ENCODE results near the gene SP5. TPM values are rescaled to one million over a fixed set of nuclear protein-coding genes. Genes with fewer than 3 reads are reported as not detected.
"Not testable (repeated sequence)": the region's sequence is repeated elsewhere in the genome, so short reads cannot be mapped to it uniquely, and the experiment has no call there.

SP5 gene
- polyA plus RNA-seq, 1 experiment, result not detected

DNA sequence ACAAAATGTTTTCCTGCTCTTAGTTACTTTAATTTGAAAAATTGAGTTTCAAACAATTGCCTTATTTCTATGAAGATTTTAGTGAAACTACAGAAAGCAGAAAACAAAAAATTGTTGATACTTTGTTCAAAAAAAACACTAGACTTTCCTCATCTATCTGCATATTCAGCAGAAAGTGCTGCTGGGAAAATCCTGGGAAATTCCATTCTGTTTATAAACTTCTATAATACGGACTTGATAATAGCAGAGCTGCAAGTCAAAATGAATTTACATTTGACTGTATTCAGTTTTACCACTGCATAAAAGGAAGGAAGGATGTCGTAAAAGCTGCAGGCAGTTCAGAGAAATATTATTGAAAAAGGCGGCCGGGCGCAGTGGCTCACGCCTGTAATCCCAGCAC, 30.2 kb downstream of the SP5 start:
- Histone ChIP-seq H3K36me3 (ENCODE audit: control insufficient read depth, insufficient read depth, low read length) (no peaks in the 10 kb centered on the region), H3K4me3 (ENCODE audit: low read depth, low read length) (no peak overlapping the region), H3K27me3 (ENCODE audit: control insufficient read depth, insufficient read depth, low read length) (peaks cover 4% of the 10 kb centered on the region; the same call in 1 of the 2 replicates)
- POLR2A ChIA-PET, result no interaction called here
- no peak for TF ChIP-seq CTCF (IDR thresholded peaks at IDR 0.05; ENCODE audit: insufficient read depth, low read depth, low read length)
- DNase-seq (ENCODE audit: low read depth), result no peak
- CTCF ChIA-PET, result no interaction called here

GRCh38 chr2:170747921-170748320, 32.8 kb downstream of the SP5 start:
- ChIA-PET POLR2A (no interaction called here), CTCF (no interaction called here)
- H3K27me3 ChIP-seq (ENCODE audit: control insufficient read depth, insufficient read depth, low read length), result no peaks in the 10 kb centered on the region
- no peak for DNase-seq (ENCODE audit: low read depth)
- no peaks in the 10 kb centered on the region for H3K36me3 ChIP-seq (ENCODE audit: control insufficient read depth, insufficient read depth, low read length)
- H3K4me3 ChIP-seq (ENCODE audit: low read depth, low read length), result no peak overlapping the region
- TF ChIP-seq CTCF (IDR thresholded peaks at IDR 0.05; ENCODE audit: insufficient read depth, low read depth, low read length), result no peak

GRCh38 chr2:170751555-170751954, 36.4 kb downstream of the SP5 start:
- H3K4me3 ChIP-seq (ENCODE audit: low read depth, low read length); POLR2A ChIA-PET; DNase-seq (ENCODE audit: low read depth); CTCF ChIA-PET; H3K27me3 ChIP-seq (ENCODE audit: control insufficient read depth, insufficient read depth, low read length); H3K36me3 ChIP-seq (ENCODE audit: control insufficient read depth, insufficient read depth, low read length): not testable (repeated sequence)

DNA sequence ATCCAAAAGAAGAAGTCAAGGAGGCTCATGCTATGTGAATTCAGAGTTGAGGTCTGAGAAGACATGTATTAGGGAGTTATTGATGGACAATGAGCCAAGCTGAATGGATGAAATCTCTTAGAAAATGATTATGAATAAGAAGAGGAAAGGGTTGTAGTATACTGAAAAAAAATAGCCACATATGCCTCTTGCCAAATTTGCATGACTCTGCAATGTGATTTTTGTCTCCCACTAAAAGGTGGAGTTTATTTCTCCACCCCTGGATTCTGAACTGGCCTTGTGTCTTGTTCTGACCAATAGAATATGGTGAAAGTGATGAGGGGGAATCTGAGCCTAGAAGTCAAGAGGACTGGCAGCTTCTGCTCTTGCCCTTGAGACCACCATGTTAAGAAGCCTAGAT, 46.4 kb downstream of the SP5 start:
- H3K36me3 ChIP-seq (ENCODE audit: control insufficient read depth, insufficient read depth, low read length), result no peaks in the 10 kb centered on the region
- POLR2A ChIA-PET, result no interaction called here
- no peak for TF ChIP-seq CTCF (IDR thresholded peaks at IDR 0.05; ENCODE audit: insufficient read depth, low read depth, low read length)
- no peak for DNase-seq (ENCODE audit: low read depth)
- no peaks in the 10 kb centered on the region for H3K27me3 ChIP-seq (ENCODE audit: control insufficient read depth, insufficient read depth, low read length)
- no peak overlapping the region for H3K4me3 ChIP-seq (ENCODE audit: low read depth, low read length)
- CTCF ChIA-PET, result interaction anchor here (1.3 kb wide), 1 partner anchor 352 kb away, joined by 4 read pairs; no protein-coding TSS in a partner anchor

DNA sequence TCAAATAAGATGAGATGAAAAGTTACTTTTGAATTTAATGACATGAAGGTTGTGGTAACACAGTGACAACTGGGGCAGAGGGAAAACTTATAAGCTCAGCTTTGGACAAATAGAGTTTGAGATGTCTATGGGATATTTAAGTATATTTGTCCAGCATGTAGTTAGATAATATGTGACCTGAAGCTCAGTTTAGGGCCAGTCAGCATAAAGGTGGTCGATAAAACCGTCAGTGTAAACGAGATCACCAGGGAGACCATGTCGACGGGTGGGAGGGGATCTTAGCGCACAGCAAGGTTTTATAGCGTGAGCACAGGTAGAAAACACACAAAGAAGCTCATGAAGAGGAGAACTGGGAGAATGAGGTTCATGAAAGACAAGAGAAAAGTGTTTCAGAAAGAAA, 47.6 kb downstream of the SP5 start:
- H3K4me3 ChIP-seq (ENCODE audit: low read depth, low read length), result no peak overlapping the region
- no peaks in the 10 kb centered on the region for H3K27me3 ChIP-seq (ENCODE audit: control insufficient read depth, insufficient read depth, low read length)
- DNase-seq (ENCODE audit: low read depth), result no peak
- POLR2A ChIA-PET, result no interaction called here
- CTCF ChIA-PET, result interaction anchor here (1.0 to 1.1 kb wide), 2 partner anchors 9 to 45 kb away, joined by 3 read pairs; no protein-coding TSS in a partner anchor
- no peaks in the 10 kb centered on the region for H3K36me3 ChIP-seq (ENCODE audit: control insufficient read depth, insufficient read depth, low read length)
- TF ChIP-seq CTCF (IDR thresholded peaks at IDR 0.05; ENCODE audit: insufficient read depth, low read depth, low read length), result no peak

GRCh38 chr2:170763232-170763631, 48.1 kb downstream of the SP5 start:
- ChIA-PET POLR2A (no interaction called here), CTCF (interaction anchor here (1.0 to 1.1 kb wide), 2 partner anchors 10 to 46 kb away, joined by 3 read pairs; no protein-coding TSS in a partner anchor)
- H3K36me3 ChIP-seq (ENCODE audit: control insufficient read depth, insufficient read depth, low read length), result no peaks in the 10 kb centered on the region
- DNase-seq (ENCODE audit: low read depth), result no peak
- H3K27me3 ChIP-seq (ENCODE audit: control insufficient read depth, insufficient read depth, low read length), result no peaks in the 10 kb centered on the region
- no peak overlapping the region for H3K4me3 ChIP-seq (ENCODE audit: low read depth, low read length)
- TF ChIP-seq CTCF (IDR thresholded peaks at IDR 0.05; ENCODE audit: insufficient read depth, low read depth, low read length), result no peak
